Thyroid gland (tissue), 4 donors: Measurements from ENCODE around the gene MOV10.

ENCODE experiments used
- CTCF ChIP-seq, 6 experiments: fragments of 200-600 bp in 3 of 6; fragments of 450-650 bp in 3 of 6; sonication (generic) in 3 of 6; IDR thresholded peaks; one replicate each; pipeline ENCODE4 v1.5.1; 2016 to 2019; ENCODE audit warnings: antibody characterized with exemption in 6 of 6, mild to moderate bottlenecking in 2 of 6, inconsistent platforms in 1 of 6, moderate library complexity in 1 of 6
- POLR2A ChIP-seq, 2 donors: fragments of 450-650 bp; IDR thresholded peaks; one replicate each; pipeline ENCODE4 v1.6.1; 2017; ENCODE audit warnings: antibody characterized with exemption in 2 of 2, mild to moderate bottlenecking in 2 of 2, moderate library complexity in 1 of 2

GRCh38 chr1:112675728-112676381, 1.4 kb downstream of the MOV10 start:
- no peak for TF ChIP-seq POLR2A (IDR thresholded peaks at IDR 0.05)
- no peak for TF ChIP-seq CTCF (IDR thresholded peaks at IDR 0.05)
